GM23338 (cell line): ENCODE results near the gene GRAMD4. TPM values are rescaled to one million over a fixed set of nuclear protein-coding genes. Genes with fewer than 3 reads are reported as not detected.

Experiments
- ATAC-seq: fragments of 200-7000 bp; cut with Tn5 transposase; 3 replicates; pipeline ENCODE4 v1.9.1; 2020
- DNase-seq: peaks from one replicate; pipeline ENCODE4 v3.0.0-alpha.2; 2015; ENCODE audit warnings: low spot score
- H2AFZ ChIP-seq: fragments of 200-600 bp; sonication (generic); 2 replicates; pipeline ENCODE4 v1.8.0; 2016; ENCODE audit warnings: antibody characterized with exemption, mild to moderate bottlenecking, moderate library complexity
- H3F3A ChIP-seq: fragments of 200-600 bp; sonication (generic); replicated peaks from 2 replicates; pipeline ENCODE4 v1.8.0; 2017; ENCODE audit warnings: antibody characterized with exemption, mixed run types, low read depth
- H3K27ac ChIP-seq: fragments of 200-600 bp; sonication (generic); 2 replicates; pipeline ENCODE4 v1.6.1; 2016; ENCODE audit warnings: low read depth
- H3K27me3 ChIP-seq: fragments of 200-600 bp; sonication (generic); 2 replicates; pipeline ENCODE4 v1.8.0; 2016; ENCODE audit warnings: mild to moderate bottlenecking, mixed run types, moderate library complexity; ENCODE audit not compliant: insufficient read depth
- H3K36me3 ChIP-seq: fragments of 200-600 bp; sonication (generic); 2 replicates; pipeline ENCODE4 v1.8.0; 2016; ENCODE audit warnings: mild to moderate bottlenecking; ENCODE audit not compliant: insufficient read depth
- H3K4me1 ChIP-seq: fragments of 200-600 bp; sonication (generic); 2 replicates; pipeline ENCODE4 v1.8.0; 2016; ENCODE audit warnings: mild to moderate bottlenecking, moderate library complexity; ENCODE audit not compliant: insufficient read depth
- H3K4me2 ChIP-seq: fragments of 200-600 bp; sonication (generic); 2 replicates; pipeline ENCODE4 v1.7.1; 2017; ENCODE audit warnings: mixed run types
- H3K4me3 ChIP-seq: fragments of 200-600 bp; sonication (generic); 2 replicates; pipeline ENCODE4 v1.6.1; 2016; ENCODE audit warnings: mixed run types
- H3K79me2 ChIP-seq: fragments of 200-600 bp; sonication (generic); replicated peaks from 2 replicates; pipeline ENCODE4 v1.8.0; 2017; ENCODE audit warnings: mild to moderate bottlenecking; ENCODE audit not compliant: insufficient read depth
- H3K9me2 ChIP-seq: fragments of 200-600 bp; sonication (generic); 2 replicates; pipeline ENCODE4 v1.8.0; 2017; ENCODE audit not compliant: insufficient read depth
- H4K20me1 ChIP-seq: fragments of 200-600 bp; sonication (generic); replicated peaks from 2 replicates; pipeline ENCODE4 v1.8.0; 2017; ENCODE audit warnings: mild to moderate bottlenecking; ENCODE audit not compliant: insufficient read depth
- H3K27ac Mint-ChIP-seq: 2 replicates; pipeline ENCODE4 v1.8.0; 2020; ENCODE audit warnings: inconsistent platforms, mild to moderate bottlenecking, moderate library complexity, mixed read lengths
- H3K27me3 Mint-ChIP-seq: 3 replicates; pipeline ENCODE4 v1.8.0; 2022; ENCODE audit warnings: low read depth, mild to moderate bottlenecking, moderate library complexity, mixed read lengths, inconsistent platforms; ENCODE audit not compliant: insufficient read depth, poor library complexity
- H3K36me3 Mint-ChIP-seq: 3 replicates; pipeline ENCODE4 v1.8.0; 2021; ENCODE audit warnings: low read depth, mild to moderate bottlenecking, inconsistent platforms, moderate library complexity, mixed read lengths
- H3K4me1 Mint-ChIP-seq: 3 replicates; pipeline ENCODE4 v1.8.0; 2020; ENCODE audit warnings: mild to moderate bottlenecking, inconsistent platforms, mixed read lengths
- H3K4me3 Mint-ChIP-seq: 3 replicates; pipeline ENCODE4 v1.8.0; 2021; ENCODE audit warnings: moderate library complexity, mild to moderate bottlenecking, inconsistent platforms, mixed read lengths
- H3K9me3 Mint-ChIP-seq: 3 replicates; pipeline ENCODE4 v1.8.0; 2020; ENCODE audit warnings: moderate library complexity, mild to moderate bottlenecking, inconsistent platforms, mixed read lengths
- CREB1 ChIP-seq: fragments of 250-450 bp; sonication (Bioruptor Pico); IDR thresholded peaks from 2 replicates; pipeline ENCODE4 v1.5.0; 2020; ENCODE audit warnings: low read depth, mild to moderate bottlenecking, moderate library complexity
- EZH2 ChIP-seq: fragments of 200-600 bp; sonication (generic); IDR thresholded peaks from one replicate; pipeline ENCODE4 v1.8.0; 2017; ENCODE audit warnings: antibody characterized with exemption, mild to moderate bottlenecking, low read depth; ENCODE audit not compliant: unreplicated experiment
- EZH2phosphoT487 ChIP-seq: fragments of 200-600 bp; sonication (generic); IDR thresholded peaks from one replicate; pipeline ENCODE4 v1.8.1; 2018; ENCODE audit warnings: antibody characterized with exemption; ENCODE audit not compliant: unreplicated experiment
- JUNB ChIP-seq: IDR thresholded peaks from one replicate; pipeline ENCODE4 v1.6.1; 2016; ENCODE audit warnings: antibody characterized with exemption; ENCODE audit not compliant: unreplicated experiment
- NANOG ChIP-seq: IDR thresholded peaks from 2 replicates; pipeline ENCODE4 v1.6.1; 2016; ENCODE audit warnings: antibody characterized with exemption, borderline replicate concordance
- POLR2AphosphoS5 ChIP-seq: IDR thresholded peaks from 2 replicates; pipeline ENCODE4 v1.6.1; 2016; ENCODE audit warnings: antibody characterized with exemption, low read depth
- REST ChIP-seq: IDR thresholded peaks from one replicate; pipeline ENCODE4 v1.6.1; 2018; ENCODE audit warnings: antibody characterized with exemption; ENCODE audit not compliant: unreplicated experiment
- STAT1 ChIP-seq: IDR thresholded peaks from one replicate; pipeline ENCODE4 v1.6.1; 2016; ENCODE audit warnings: antibody characterized with exemption; ENCODE audit not compliant: unreplicated experiment
- ZNF114 ChIP-seq: fragments of 250-450 bp; sonication (Bioruptor Pico); IDR thresholded peaks from 2 replicates; pipeline ENCODE4 v1.5.0; 2020; ENCODE audit warnings: mild to moderate bottlenecking, moderate library complexity
- ZNF331 ChIP-seq: fragments of 250-450 bp; sonication (Bioruptor Pico); IDR thresholded peaks from 2 replicates; pipeline ENCODE4 v1.5.0; 2020; ENCODE audit warnings: low read depth, mild to moderate bottlenecking, moderate library complexity
- ZNF462 ChIP-seq: fragments of 250-450 bp; sonication (Bioruptor Pico); IDR thresholded peaks from 2 replicates; pipeline ENCODE4 v1.5.0; 2020; ENCODE audit warnings: mild to moderate bottlenecking, moderate library complexity
- polyA plus RNA-seq: library from polyadenylated mRNA; unstranded; fragments of >200 nt; fragmentation: Nextera tagmentation; extraction: Ambion mirVana; gene quantifications from 2 replicates; pipeline ENCODE4 v1.2.1, GENCODE V29; 2016
- total RNA-seq: library from RNA; depleted of rRNA; stranded (reverse); fragments of >200 nt; shearing (Covaris generic); gene quantifications from 2 replicates; pipeline ENCODE4 v1.2.3, GENCODE V29; 2014
- TF ChIP-seq, protein P1 (sequence below), 2 experiments: fragments of 200-600 bp in 1 of 2; sonication (generic) in 1 of 2; conservative IDR thresholded peaks; 2 replicates each; pipeline versions ENCODE4 v1.5.1 to v1.6.1; 2016 to 2017; ENCODE audit warnings: antibody characterized with exemption in 2 of 2, low read depth in 2 of 2, mild to moderate bottlenecking in 2 of 2, moderate library complexity in 1 of 2
- TF ChIP-seq, protein P2 (sequence below): IDR thresholded peaks from 2 replicates; pipeline ENCODE4 v1.6.1; 2016; ENCODE audit warnings: antibody characterized with exemption

GRAMD4 gene
- total and polyA plus RNA-seq, 2 experiments from 2014 or later, result 2.7 to 81.8 TPM

DNA sequence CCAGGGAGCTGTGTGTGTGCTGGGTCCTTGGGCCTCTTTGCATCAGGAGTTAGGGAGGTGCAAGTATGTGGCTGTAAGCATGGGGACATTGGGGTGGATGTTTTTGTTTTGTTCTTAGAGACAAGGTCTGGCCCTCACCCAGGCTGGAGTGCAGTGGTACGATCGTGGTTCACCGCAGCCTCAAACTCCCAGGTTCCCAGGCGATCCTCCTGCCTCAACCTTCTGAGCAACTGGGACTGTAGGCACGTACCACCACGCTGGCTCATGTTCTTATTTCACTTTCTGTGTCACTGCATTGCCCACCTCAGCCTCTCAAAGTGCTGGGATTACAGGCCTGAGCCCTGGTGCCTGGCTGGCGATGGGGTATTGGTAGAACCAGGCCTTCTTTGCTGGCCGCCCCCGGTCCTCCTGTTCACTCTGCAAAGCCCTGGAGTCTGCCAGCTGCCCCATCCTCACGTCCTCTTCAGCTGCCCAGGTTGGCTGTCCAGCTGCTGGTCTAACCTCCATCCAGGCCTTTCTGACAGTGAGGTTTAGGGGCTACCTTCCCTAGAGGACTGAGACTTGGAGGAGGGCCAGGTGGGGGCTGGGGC is 851 bp upstream of the GRAMD4 start:
- peaks cover 3% of the 10 kb centered on the region; the same call in 1 of the 3 replicates for H3K4me1 Mint-ChIP-seq

More for the DNA sequence above, 851 bp upstream of the GRAMD4 start:
- Histone ChIP-seq H3F3A (no peaks in the 10 kb centered on the region), H3K27ac (no peak overlapping the region; the same call in 1 of the 2 replicates), H4K20me1 (no peaks in the 10 kb centered on the region), H3K36me3 (no peaks in the 10 kb centered on the region), H3K4me3 (no peak overlapping the region), H2AFZ (no peak overlapping the region), H3K4me1 (no peaks in the 10 kb centered on the region), H3K79me2 (peaks cover 4% of the 10 kb centered on the region; the same call in 1 of the 2 replicates), H3K9me2 (no peaks in the 10 kb centered on the region), H3K27me3 (no peaks in the 10 kb centered on the region), H3K4me2 (no peak overlapping the region)
- Mint-ChIP-seq H3K27me3 (no peaks in the 10 kb centered on the region), H3K27ac (peak overlapping the region; percentile 27; the same call in 1 of the 2 replicates), H3K9me3 (peaks cover 4% of the 10 kb centered on the region; the same call in 1 of the 3 replicates), H3K36me3 (no peaks in the 10 kb centered on the region), H3K4me3 (no peak overlapping the region)
- TF ChIP-seq ZNF114 (CRISPR knock-in tag), result no peak
- TF ChIP-seq REST, result no peak
- TF ChIP-seq, protein P1, sequence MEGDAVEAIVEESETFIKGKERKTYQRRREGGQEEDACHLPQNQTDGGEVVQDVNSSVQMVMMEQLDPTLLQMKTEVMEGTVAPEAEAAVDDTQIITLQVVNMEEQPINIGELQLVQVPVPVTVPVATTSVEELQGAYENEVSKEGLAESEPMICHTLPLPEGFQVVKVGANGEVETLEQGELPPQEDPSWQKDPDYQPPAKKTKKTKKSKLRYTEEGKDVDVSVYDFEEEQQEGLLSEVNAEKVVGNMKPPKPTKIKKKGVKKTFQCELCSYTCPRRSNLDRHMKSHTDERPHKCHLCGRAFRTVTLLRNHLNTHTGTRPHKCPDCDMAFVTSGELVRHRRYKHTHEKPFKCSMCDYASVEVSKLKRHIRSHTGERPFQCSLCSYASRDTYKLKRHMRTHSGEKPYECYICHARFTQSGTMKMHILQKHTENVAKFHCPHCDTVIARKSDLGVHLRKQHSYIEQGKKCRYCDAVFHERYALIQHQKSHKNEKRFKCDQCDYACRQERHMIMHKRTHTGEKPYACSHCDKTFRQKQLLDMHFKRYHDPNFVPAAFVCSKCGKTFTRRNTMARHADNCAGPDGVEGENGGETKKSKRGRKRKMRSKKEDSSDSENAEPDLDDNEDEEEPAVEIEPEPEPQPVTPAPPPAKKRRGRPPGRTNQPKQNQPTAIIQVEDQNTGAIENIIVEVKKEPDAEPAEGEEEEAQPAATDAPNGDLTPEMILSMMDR (conservative IDR thresholded peaks at IDR 0.05; ENCODE audit: low read depth in 2 of 2), result no peak
- TF ChIP-seq ZNF462, result no peak
- TF ChIP-seq EZH2phosphoT487, result no peak
- no peak for TF ChIP-seq CREB1 (CRISPR knock-in tag)
- TF ChIP-seq POLR2AphosphoS5, result no peak
- TF ChIP-seq NANOG, result no peak
- TF ChIP-seq STAT1, result no peak
- TF ChIP-seq, protein P2, sequence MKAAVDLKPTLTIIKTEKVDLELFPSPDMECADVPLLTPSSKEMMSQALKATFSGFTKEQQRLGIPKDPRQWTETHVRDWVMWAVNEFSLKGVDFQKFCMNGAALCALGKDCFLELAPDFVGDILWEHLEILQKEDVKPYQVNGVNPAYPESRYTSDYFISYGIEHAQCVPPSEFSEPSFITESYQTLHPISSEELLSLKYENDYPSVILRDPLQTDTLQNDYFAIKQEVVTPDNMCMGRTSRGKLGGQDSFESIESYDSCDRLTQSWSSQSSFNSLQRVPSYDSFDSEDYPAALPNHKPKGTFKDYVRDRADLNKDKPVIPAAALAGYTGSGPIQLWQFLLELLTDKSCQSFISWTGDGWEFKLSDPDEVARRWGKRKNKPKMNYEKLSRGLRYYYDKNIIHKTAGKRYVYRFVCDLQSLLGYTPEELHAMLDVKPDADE, result no peak
- TF ChIP-seq ZNF331, result no peak
- TF ChIP-seq JUNB, result no peak
- no peak for TF ChIP-seq EZH2
- no peak for DNase-seq
- no peak for ATAC-seq
